SK-N-MC (cell line): Measurements from ENCODE around the gene BABAM2.

ENCODE experiments used
- DNase-seq: peaks from one replicate; pipeline ENCODE4 v3.0.0-alpha.2; 2011; ENCODE audit warnings: low read depth, low spot score
- H3K27ac ChIP-seq: fragments of 200-600 bp; sonication (generic); 2 replicates; pipeline ENCODE4 v1.5.1; 2016; ENCODE audit warnings: mixed run types
- H3K36me3 ChIP-seq: fragments of 200-600 bp; sonication (generic); 2 replicates; pipeline ENCODE4 v1.6.1; 2017; ENCODE audit warnings: antibody characterized with exemption, low read length, mixed read lengths; ENCODE audit not compliant: insufficient read depth
- H3K4me3 ChIP-seq: fragments of 200-600 bp; sonication (generic); 2 replicates; pipeline ENCODE4 v1.5.1; 2016
- H3K9ac ChIP-seq: fragments of 200-600 bp; sonication (generic); 2 replicates; pipeline ENCODE4 v1.8.0; 2017; ENCODE audit warnings: mixed run types, mixed read lengths; ENCODE audit not compliant: insufficient read length
- H3K9me3 ChIP-seq: fragments of 200-600 bp; sonication (generic); 2 replicates; pipeline ENCODE4 v1.6.1; 2017; ENCODE audit warnings: low read depth, mild to moderate bottlenecking, antibody characterized with exemption, low read length, moderate library complexity, mixed read lengths
- EZH2 ChIP-seq: fragments of 200-600 bp; sonication (generic); IDR thresholded peaks from one replicate; pipeline ENCODE4 v1.6.1; 2017; ENCODE audit warnings: antibody characterized with exemption
- FOXP2 ChIP-seq: optimal IDR thresholded peaks from 2 replicates; pipeline ENCODE3; 2011; ENCODE audit warnings: mild to moderate bottlenecking, moderate library complexity; ENCODE audit not compliant: insufficient read depth; ENCODE audit errors: extremely low read length, control extremely low read depth
- POLR2AphosphoS5 ChIP-seq: IDR thresholded peaks from 2 replicates; pipeline ENCODE4 v1.6.1; 2012; ENCODE audit warnings: mild to moderate bottlenecking, low read depth, low read length, borderline replicate concordance

BABAM2 gene

DNA sequence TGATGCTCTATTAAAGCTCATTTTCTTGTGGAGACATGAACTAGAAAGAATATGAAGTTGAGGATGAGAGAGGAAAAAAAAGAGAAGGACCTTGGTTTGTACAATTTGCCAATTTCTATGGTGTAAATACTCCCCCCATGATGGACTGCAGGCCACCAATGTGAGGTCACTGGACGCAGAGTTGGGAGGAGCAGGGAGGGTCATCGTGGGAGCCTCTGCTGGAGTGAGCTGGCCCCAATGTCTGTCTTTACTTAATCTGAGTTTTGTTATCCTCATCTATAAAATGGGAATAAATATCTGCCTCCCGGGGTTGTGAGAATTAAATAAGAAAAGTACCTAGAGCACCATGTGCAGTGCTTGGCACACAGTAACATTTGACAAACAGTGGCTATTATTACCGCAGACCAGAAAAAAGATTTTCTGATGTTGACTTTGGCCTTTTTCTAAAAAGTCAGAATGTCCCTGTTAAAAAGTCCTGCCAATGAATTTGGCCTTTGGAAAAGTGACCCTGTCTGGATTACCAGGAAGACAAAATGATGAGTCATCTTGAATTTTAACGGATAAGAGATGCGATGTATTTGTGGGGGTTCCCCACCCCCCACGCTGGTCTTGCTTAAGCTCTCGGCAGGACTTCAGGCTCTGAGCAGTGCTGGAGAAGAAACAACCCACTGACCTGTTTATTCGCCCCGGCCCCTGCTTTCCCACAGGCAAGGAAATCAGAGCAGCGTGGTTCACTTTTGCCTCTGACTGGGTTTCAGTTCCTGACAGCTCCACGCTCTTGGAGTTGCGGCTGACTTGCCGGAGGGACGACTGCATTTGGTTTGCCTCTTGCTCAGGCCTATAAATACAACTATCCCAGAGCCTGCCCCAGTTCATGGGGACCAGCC, 451.8 kb downstream of the BABAM2 start:
- Histone ChIP-seq H3K36me3 (no peaks in the 10 kb centered on the region), H3K27ac (0 out of 2 replicates have a peak overlapping the region, but pooled peaks have one; percentile 40), H3K9ac (no peak overlapping the region), H3K4me3 (no peak overlapping the region), H3K9me3 (no peaks in the 10 kb centered on the region)
- no peak for DNase-seq
- TF ChIP-seq FOXP2 (no peak), POLR2AphosphoS5 (no peak)

GRCh38 chr2:28343184-28343942, 452.8 kb downstream of the BABAM2 start:
- Histone ChIP-seq H3K36me3 (no peaks in the 10 kb centered on the region), H3K27ac (peak overlapping the region; percentile 65; the same call in 1 of the 2 replicates), H3K9me3 (no peaks in the 10 kb centered on the region), H3K4me3 (no peak overlapping the region), H3K9ac (no peak overlapping the region)
- TF ChIP-seq EZH2: no peak
- TF ChIP-seq POLR2AphosphoS5: no peak
- no peak for TF ChIP-seq FOXP2
- DNase-seq: no peak

DNA sequence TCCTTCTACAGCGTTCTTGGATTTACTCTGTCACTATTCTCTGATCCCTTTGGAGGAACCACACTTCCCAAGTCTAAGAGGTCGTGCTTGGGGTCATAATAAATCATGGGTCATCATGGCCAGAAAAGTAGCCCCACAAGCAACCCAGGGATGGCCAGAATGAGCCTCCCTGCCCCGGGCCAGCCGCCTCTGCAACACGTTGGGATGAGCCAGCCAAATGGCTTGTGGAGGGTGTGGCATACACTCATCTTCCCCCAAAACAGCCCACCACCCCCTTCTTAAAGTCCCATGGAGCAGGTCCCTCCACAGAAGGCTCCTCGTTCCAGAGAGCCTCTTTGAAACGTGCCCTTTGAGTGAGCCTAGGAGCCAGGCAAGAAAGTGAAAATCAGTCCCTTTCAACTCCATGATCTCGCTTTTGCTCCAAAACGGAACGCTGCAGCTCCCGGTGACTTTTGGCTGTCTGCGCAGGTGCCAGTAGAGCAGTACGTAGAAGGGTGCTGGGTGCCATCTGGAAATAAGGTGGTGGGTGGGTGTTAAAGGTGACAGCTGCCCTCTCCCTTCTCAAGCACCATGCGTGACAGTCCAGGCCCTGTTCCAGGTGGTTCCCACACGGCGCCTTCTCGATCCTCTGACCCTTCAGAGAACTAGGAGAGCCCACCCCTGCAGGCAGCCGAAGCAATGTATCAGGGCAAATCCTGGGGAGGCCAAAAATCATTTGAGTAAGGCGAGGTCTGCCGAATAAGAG, 453.6 kb downstream of the BABAM2 start:
- Histone ChIP-seq H3K4me3 (no peak overlapping the region), H3K36me3 (no peaks in the 10 kb centered on the region), H3K9me3 (no peaks in the 10 kb centered on the region), H3K9ac (no peak overlapping the region), H3K27ac (peak overlapping the region; percentile 65; the same call in 1 of the 2 replicates)
- DNase-seq: no peak
- no peak for TF ChIP-seq FOXP2
- TF ChIP-seq POLR2AphosphoS5: no peak
- TF ChIP-seq EZH2: no peak

GRCh38 chr2:28344756-28345373, 454.3 kb downstream of the BABAM2 start:
- DNase-seq: no peak
- H3K9me3 ChIP-seq: no peaks in the 10 kb centered on the region
- no peak overlapping the region for H3K27ac ChIP-seq
- TF ChIP-seq FOXP2: no peak
- TF ChIP-seq POLR2AphosphoS5: no peak
- TF ChIP-seq EZH2: no peak
- H3K4me3 ChIP-seq: no peak overlapping the region
- no peak overlapping the region for H3K9ac ChIP-seq
- no peaks in the 10 kb centered on the region for H3K36me3 ChIP-seq

DNA sequence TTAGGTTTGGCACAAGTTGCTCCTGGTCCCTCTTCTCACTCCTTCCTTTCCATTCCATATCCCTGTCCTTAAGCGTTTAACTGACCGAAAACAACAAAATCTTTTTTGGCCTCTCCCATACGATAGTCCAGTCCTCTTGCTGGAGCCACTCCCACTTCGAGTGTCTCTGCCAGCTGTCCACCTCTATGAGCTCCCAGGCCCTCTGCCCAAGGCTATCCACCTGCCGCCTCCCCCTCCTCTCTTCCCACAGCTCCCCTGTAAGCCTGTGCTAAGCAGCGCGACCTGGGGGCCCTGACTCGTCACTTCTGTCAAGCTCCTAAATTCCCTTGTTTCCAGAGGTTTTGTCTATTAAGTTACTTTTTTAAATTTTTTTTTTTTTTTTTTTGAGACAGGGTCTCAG, 455.1 kb downstream of the BABAM2 start:
- no peak overlapping the region for H3K27ac ChIP-seq
- no peaks in the 10 kb centered on the region for H3K36me3 ChIP-seq
- no peak overlapping the region for H3K9ac ChIP-seq
- H3K4me3 ChIP-seq: no peak overlapping the region
- no peaks in the 10 kb centered on the region for H3K9me3 ChIP-seq
- DNase-seq: no peak
- TF ChIP-seq FOXP2 (no peak), POLR2AphosphoS5 (no peak), EZH2 (no peak)

- no peaks in the 10 kb centered on the region for H3K36me3 ChIP-seq
- TF ChIP-seq EZH2 (no peak), POLR2AphosphoS5 (no peak), FOXP2 (no peak)
- no peak overlapping the region for H3K9ac ChIP-seq
- no peak overlapping the region for H3K4me3 ChIP-seq
- H3K27ac ChIP-seq: no peak overlapping the region
- no peak for DNase-seq
- H3K9me3 ChIP-seq: no peaks in the 10 kb centered on the region
Measured at GRCh38 chr2:28346587-28346986, 456.1 kb downstream of the BABAM2 start.

DNA sequence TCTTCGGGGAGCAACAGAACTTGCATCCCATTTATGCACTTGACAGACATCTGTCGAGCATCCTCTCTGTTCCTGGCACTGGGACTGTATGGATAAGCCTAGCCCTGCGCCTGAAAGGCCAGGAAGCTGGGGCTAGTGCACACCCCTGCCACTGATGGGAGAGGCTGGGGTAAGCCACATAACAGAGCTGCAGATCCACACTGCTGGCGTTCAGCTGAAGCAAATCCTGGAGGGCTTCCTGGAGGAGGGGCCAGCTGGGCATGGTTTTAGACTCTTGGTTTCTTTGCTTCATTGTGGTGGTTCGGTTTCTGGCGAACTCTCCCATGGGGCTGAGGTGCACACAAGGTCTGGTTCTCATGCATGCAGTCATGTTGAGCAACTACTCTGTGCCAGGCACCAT, 456.7 kb downstream of the BABAM2 start:
- no peak for DNase-seq
- Histone ChIP-seq H3K9me3 (no peaks in the 10 kb centered on the region), H3K9ac (no peak overlapping the region), H3K36me3 (no peaks in the 10 kb centered on the region), H3K4me3 (no peak overlapping the region), H3K27ac (no peak overlapping the region)
- TF ChIP-seq FOXP2: no peak
- TF ChIP-seq POLR2AphosphoS5: no peak
- no peak for TF ChIP-seq EZH2

GRCh38 chr2:28347596-28347995, 457.1 kb downstream of the BABAM2 start:
- Histone ChIP-seq H3K9ac (no peak overlapping the region), H3K27ac (no peak overlapping the region), H3K4me3 (no peak overlapping the region), H3K9me3 (no peaks in the 10 kb centered on the region), H3K36me3 (no peaks in the 10 kb centered on the region)
- TF ChIP-seq EZH2: no peak
- TF ChIP-seq POLR2AphosphoS5: no peak
- TF ChIP-seq FOXP2: no peak
- DNase-seq: no peak
